HG02885 (cell line): Measurements from ENCODE around the gene PRKD1.
"Not testable (repeated sequence)": the region's sequence is repeated elsewhere in the genome, so short reads cannot be mapped to it uniquely, and the experiment has no call there.

Experiments used
- ATAC-seq: cut with Tn5 transposase; IDR thresholded peaks from one replicate; pipeline ENCODE4 v1.9.1; 2021; ENCODE audit warnings: mild to moderate bottlenecking; ENCODE audit not compliant: unreplicated experiment, poor library complexity

PRKD1 gene

DNA sequence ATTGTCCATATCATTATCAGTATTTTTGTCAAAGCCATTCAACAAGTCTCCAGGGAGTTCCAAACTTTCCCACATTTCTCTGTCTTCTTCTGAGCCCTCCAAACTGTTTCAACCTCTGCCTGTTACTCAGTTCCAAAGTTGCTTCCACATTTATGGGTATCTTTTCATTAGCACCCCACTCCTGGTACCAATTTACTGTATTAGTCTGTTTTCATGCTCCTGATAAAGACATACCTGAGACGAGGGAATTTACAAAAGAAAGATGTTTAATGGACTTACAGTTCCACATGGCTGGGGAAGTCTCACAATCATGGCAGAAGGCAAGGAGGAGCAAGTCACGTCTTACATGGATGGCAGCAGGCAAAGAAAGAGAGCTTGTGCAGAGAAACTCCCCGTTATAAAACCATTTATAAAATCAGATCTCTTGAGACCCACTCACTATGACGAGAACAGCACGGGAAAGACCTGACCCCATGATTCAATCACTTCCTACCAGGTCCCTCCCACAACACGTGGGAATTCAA, 87.2 kb downstream of the PRKD1 start:
- ATAC-seq: not testable (repeated sequence)

DNA sequence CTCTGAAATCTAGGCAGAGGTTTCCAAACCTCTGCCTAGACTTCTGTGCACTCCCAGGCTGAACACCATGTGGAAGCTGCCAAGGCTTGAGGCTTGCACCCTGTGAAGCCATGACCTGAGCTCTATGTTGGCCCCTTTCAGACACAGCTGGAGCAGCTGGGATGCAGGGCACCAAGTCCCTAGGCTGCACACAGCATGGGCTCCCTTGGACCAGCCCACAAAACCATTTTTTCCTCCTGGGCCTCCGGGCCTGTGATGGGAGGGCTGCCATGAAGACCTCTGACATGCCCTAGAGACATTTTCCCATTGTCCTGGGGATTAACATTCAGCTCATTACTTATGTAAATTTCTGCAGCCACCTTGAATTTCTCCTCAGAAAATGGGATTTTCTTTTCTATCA, 88.0 kb downstream of the PRKD1 start:
- ATAC-seq: not testable (repeated sequence)

DNA sequence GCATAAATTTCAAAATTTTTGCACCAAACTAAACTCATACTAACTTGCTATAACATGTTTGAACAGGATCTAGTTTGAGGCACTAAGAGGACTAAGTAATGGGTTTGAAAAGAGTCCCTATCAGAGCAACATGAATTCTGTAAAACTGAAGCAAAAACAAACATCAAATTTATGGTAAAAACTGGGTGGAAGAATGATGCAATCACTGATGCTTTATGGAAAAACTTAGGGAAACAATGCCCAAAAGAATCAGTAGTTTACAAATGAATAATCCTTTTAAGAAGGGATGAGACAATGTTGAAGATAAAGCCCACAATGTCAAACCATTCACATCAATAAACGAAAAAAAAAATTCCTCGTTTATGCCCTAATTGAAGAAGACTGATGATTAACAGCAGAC, 88.9 kb downstream of the PRKD1 start:
- no peak for ATAC-seq

DNA sequence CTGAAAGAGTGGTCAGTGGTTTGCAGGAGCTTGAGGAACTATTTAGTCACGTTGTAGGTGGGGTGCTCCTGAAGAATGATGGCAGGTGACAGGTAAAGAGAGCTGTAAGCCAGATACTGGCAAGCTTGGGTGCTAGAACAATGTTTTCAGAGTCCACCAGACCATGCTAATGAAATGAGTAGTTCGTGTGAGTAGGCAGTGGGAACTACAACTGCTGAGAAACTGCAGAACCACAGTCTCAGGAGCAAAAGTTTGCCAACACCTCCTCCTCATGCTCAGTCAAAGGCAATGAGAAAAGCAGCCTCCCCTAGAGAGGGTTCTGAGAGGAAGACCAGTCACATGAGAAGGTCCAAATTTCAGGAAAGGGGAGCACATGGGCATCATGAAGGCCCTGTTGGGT, 91.3 kb downstream of the PRKD1 start:
- no peak for ATAC-seq

DNA sequence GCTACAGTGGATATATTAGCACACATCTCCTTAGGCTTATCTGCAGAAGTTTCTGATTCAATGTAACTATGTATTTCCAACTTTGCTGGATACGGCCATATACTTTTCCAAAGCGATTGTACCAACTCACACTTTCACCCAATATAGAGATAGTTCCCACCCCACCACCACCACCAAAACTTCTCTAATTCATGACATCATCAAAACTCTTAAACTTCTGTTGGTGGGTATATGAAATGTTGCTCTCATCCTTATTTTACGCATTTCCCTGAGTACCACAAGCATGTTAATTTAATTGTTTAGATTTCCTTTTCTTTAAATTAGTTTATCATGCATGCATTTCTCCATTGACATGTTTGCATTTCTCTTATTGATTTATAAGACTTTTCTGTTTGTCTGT, 95.6 kb downstream of the PRKD1 start:
- ATAC-seq: no peak

DNA sequence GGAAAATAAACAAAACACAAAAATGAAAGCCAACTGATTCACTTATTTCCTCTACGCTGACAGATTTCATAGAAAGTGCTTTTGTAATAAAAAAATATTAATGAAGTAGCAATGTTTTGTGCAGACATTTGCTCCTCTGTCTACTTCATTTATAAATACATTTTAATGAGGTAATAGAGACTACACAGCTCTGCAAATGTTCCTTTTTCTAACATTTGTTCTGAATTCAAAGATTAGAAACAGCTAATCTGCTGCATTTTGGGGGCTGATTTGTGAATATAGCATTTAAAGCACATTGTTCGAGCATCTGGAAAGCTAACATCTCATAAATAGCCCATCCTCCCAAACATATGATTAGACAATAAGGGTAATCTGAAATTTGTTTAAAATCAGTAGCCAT, 97.8 kb downstream of the PRKD1 start:
- ATAC-seq: no peak

DNA sequence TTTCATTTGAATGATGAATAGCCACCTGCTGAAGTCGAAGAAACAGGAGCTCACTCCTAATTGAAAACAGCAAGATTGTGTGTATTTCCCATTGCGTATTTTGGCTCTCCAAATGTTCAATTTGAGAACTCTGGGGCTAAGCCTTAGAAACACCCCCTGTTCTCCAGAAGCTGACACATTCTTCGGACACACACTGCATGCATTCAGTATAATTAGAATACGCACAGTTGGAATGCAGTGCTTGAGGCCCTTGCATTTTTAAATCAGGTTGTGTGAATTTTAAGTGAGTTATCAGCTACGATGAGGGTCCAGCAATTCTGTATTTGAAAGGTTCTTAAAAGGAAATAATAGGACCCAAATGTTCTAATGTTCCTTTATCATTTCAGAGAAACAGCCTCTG, 103.8 kb downstream of the PRKD1 start:
- no peak for ATAC-seq

DNA sequence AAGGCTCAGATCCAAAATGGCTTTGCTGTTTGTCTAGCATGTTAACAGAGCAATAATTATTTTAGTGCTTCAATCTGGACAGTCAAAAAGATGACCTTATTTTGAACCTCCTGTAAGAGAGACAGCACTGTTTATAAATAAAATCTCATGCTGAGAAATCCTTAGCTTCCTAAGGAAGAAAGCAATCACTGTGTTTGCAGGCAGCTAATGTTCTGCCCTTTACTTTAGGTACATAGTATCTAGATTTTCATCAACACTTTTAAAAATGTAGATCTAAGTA, 105.3 kb downstream of the PRKD1 start:
- no peak for ATAC-seq

DNA sequence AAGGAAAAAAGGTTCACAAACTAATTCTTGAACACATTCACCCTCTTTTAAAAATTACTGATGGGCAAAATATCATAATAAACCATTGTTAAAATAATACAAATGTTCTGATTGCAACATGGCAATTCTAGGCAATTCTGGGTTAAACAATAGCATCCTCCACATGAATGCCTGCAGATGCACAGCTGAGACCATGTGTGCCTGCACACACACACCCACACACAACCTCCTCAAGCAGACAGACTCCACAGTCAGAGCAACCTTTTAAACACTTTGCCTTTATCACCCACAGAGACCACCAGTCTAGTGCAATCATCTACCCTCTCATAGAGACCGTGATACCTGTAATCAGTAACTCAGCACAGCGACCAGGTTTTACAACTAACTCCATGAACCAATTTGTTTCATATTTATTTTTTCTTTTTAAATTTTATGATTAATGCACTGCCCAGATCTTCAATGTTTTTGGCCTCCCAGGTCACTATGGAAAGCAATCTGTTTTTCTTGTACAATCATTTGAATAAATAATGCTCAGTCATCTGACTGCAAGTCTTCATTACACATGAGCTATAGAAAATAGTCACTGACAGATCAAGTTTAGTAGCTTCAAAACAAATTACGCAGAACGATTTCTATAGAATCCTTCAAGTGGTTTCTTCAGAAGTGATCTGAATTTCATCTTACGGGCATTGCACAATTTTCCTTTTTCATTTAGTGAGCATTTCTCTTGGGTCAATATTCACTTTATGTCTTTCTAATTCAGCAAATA, 105.8 kb downstream of the PRKD1 start:
- no peak for ATAC-seq

DNA sequence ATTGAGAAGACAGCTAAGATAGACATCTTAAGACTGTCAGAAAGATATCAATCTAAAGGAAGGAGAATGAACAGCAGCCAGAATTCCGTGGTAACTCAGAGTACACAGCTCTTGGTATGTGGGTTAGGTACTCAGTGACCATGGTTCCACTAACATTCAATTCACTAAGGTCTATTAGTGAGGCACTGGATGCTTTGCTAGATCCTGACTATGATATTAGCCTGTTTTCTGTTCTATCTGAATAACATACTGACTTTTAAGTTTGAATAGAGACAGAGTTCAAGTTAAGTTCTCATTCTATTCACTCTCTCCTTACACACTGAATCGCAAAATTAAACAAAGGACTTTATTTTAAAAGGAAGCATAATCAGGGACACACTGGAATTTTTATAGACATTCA, 106.4 kb downstream of the PRKD1 start:
- ATAC-seq: no peak

DNA sequence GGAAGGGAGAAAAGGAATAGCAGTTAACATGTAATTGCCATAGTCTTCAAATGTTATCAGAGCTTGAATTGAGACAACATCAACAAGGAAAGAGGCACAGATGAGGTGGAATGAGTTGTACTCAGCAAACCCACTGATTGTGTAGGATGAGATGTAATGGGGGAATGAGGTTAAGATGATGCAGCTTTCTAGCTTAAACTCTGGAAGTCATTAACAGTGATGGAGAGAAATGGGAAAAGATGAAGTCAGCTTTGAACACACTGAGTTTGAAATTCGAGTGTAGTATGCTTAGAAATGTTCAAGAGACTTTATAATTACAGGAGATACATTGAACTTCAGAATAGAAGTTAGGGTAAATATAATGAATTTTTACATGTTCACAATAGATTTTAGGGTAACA, 106.9 kb downstream of the PRKD1 start:
- ATAC-seq: no peak

DNA sequence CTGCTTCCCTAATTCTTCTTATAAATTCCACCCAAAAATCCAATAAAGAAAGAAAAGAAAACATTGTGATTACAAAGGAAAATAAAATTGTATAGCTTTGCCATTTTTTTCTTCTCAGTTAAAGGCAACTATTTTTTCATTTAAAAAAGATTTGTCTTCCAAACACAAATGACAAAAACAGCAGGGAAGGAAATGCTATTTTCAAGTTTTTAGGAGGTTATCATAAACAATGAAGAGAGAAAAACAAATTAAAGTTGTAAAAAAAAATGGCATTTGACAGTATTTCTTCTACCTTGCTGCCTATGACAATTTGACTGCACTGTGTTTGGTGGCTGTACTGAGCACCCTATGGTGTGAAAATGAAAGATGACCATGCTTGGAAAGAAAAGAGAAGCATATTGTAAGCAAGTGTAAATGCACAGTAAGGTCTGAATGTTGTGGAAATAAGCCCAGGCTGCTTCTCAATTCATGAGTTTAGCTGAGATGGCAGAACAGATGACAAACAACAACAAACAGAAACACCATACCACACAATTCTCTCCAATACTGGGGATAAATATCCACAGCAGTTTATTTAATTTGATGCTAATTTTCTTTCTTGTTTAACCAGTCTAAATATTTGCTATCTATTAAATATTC, 109.8 kb downstream of the PRKD1 start:
- no peak for ATAC-seq

DNA sequence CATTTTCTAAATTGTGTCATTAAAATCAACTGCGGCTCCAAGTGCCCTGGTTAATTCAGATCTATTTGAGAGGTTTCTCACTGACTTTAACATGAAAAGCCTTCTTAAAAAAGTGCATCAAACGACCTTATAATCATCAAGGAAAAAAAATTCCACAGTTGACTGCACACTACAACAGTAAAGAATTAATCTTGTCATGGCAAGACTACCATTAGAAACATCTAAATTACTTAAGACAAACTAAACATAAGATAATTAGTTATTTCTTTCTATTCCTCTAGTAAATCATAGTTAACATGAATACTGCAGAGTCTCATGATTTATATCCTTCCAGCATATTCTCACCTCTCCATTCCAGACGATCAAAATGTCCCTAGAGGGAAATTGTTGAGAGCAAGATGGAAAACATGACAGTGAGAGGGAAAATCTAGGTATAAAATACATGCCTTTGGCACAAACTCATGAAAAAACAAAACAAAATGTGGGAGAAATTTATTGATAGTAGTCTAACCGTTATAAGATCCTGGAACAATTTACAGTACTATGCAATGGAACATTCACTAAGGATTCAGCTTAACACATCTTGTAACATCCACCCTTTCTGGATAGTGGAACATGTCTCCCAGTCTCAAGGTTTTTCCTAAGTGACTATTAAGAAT, 112.5 kb downstream of the PRKD1 start:
- ATAC-seq: no peak

DNA sequence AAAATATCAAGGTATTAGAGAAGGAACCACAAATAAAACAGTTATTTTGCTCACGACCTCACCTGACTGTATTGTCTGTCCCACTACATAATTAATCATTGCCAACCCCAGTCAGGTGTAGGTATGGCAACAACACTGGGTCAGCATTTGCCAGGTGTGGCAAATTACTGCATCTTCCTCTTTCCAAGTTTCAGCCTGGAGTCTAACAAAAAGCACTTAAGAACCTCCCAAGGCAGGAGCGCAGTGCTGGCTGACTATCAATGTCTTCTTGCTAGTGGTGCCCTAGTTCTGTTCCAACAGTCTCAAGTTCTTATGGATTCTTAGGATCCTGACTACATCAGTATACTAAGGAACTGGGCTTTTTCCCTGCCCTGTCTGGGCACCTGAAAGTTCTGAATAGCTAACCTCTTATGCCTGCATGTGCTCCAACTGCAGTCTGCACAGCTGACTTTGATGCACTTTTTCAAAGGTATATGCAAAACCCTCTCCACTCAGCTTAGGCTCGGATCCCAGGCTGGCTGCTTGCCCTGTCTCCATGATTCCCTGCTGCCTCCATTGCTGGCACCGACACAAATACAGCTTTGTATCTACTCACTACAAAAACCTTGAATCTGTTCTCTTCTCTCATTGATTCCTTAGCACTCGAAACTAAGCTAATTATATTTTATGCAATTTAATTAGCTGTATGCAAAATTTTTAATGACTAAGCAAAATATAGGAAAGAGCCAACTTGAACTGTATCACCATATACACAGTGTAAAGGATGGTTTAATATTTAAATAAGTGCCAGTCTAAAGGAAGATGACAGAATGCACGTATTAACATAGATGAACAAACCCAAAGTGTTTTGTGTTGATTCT, 113.3 kb downstream of the PRKD1 start:
- ATAC-seq: no peak

DNA sequence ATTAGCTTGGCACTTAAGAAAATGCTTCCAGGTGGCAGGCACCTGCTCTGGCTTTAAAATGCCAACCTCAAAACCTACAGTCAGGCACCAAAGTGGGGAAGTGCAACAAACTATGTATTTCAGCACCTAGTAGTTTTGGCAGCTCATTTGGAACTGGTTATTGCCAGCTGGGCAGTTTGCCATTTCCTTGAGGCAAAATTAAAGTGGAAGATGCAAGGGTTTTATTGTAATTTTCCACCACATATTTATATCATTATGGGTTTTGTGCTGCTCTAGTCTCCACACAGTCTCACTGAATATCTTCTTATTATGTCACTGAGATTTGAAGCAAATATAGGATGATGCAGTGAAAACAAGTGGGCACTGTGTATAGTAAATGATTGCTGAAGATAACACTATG, 117.0 kb downstream of the PRKD1 start:
- ATAC-seq: no peak

DNA sequence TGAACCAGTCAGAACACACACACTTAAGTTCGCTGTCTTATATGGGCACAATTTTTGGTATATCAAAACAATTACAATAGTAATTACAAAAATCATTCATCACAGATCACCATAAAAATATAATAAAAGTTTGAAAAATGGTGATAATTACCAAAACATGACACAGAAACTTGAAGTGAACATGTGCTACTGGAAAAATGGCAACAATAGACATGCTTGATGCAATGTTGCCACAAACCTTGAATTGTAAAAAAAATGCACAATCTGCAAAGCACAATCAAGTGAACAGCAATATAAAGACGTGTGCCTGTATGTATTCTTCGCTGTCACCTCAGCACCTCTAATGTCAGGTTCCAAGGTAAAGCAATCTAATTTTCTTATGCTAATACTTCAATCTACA, 117.6 kb downstream of the PRKD1 start:
- ATAC-seq: no peak

DNA sequence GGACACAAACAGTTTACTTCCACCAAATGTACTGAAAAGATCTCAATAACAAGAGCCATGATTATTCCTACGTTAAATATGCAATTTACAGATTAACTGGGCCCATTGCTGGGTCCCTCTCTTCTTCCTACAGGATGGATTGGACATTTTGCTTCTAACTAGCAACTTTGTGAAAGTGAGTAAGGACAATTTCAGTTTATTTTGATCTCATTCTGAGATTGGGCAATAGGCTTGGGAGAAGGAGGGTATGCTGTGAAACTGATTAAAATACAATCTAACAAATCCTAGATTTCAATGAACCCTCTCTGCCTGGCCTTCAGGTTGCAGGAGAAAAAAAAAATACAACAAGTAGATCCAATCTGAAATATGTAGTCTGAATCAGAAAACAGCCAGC, 121.5 kb downstream of the PRKD1 start:
- no peak for ATAC-seq

DNA sequence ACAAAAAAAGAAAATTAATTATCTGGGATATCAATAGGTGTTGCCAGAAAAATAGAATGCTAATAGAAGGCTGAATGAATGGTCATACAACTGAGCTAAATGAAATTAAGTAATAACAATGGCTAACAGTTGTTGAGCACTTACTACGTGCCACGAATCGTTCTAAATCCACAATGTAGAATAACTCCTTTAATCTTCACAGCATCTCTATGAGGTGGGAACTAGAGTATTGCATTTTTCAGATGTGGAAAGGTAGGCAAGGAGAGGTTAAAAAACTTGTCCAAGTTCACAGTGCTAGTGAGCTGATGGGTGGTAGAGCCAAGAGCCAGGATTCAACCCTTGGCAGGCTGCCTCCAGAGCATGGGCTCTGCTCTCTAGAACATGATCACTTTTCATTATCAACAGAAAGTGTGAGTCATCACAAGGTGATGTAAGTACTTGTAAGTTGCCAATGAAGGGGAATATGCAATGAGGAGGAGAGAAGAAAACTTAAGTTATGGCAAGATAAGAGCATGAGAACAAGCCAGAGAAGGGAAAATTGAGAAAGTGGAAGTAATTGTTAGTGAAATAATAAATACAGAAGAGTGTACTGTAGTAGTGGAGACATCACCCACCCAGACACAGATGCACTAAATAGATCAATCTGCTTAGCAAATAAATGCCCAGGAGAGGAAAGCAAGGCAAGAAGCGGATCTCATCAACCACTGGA, 122.1 kb downstream of the PRKD1 start:
- ATAC-seq: no peak

DNA sequence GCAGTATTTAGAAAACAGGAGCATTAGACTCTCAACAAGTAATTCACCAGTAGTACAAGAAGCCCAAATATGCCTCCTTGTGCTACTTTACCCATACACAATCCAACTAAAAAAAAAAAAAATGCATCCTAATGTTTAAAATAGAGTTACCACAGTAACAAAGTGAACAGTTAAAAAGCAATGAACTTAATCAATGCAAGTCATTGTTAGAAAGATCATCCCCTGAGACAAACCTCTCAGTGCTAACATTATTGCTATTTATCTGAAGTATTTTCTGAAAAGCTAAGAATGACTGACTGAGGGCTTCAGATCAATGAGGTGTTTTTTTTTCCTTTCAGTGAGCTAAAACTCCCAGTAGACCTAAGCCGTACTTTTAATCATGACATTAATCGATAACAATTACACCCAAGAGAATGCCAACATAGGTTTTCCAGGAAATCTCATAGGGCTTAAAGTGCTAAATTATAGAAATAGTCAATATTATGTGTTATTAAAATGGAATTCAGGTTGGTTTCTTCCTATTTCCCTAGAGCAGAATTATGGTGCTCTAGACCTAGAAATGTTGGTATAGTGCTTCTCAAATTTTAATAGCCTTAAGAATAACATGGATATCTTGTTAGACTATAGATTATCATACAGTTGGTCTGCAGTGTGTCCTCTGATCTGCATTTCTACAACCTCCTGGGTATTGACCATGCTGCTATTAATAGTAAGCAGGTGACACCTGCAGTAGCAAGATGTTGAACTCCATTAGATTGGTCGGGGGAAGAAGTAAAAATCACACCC, 123.0 kb downstream of the PRKD1 start:
- no peak for ATAC-seq
